ENCODE results near the gene USP31.

DNA sequence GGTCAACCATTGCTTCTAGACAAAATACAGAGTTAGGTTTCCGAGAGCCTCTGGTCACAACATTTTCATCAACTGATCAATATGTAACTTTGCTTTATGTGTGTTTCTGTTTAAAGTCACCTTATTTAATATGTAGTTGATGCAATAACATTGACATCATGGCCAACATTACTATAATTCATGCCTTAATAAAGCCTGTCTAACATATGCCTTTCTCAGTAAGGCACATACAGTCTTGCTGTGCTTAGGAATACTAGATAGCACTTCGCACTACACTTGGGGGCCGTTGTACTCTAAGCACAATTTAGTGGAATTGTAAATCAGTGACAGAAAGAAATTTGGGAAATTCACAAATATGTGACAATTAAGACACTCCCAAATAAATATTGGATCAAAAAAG is 23.7 kb upstream of the USP31 start:
- TF ChIP-seq, protein P1, sequence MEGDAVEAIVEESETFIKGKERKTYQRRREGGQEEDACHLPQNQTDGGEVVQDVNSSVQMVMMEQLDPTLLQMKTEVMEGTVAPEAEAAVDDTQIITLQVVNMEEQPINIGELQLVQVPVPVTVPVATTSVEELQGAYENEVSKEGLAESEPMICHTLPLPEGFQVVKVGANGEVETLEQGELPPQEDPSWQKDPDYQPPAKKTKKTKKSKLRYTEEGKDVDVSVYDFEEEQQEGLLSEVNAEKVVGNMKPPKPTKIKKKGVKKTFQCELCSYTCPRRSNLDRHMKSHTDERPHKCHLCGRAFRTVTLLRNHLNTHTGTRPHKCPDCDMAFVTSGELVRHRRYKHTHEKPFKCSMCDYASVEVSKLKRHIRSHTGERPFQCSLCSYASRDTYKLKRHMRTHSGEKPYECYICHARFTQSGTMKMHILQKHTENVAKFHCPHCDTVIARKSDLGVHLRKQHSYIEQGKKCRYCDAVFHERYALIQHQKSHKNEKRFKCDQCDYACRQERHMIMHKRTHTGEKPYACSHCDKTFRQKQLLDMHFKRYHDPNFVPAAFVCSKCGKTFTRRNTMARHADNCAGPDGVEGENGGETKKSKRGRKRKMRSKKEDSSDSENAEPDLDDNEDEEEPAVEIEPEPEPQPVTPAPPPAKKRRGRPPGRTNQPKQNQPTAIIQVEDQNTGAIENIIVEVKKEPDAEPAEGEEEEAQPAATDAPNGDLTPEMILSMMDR (IDR thresholded peaks at IDR 0.05), result no peak
- TF ChIP-seq POLR2A (IDR thresholded peaks at IDR 0.05) (no peak), POLR2AphosphoS5 (IDR thresholded peaks at IDR 0.05) (no peak)
